AG04450 (cell line): ENCODE measurements around the gene PAX2. TPM values are rescaled to one million over a fixed set of nuclear protein-coding genes. Genes with fewer than 3 reads are reported as not detected.
A peak's percentile ranks its signal among the peaks of the same experiment; 100 is the strongest.

Source experiments
- CTCF ChIA-PET: fragments of 300-600, 350-600 bp; formaldehyde crosslinking; extraction: SDS; loops from one replicate; lab custom pipeline; 2022; ENCODE audit warnings: antibody characterized with exemption, inconsistent platforms; lab: Charles Lee
- POLR2A ChIA-PET: fragments of 350-600 bp; formaldehyde crosslinking; extraction: SDS; loops from one replicate; lab custom pipeline; 2021; ENCODE audit warnings: antibody characterized with exemption, inconsistent platforms; lab: Yijun Ruan, JAX
- DNase-seq: peaks from one replicate; pipeline ENCODE4 v3.0.0-alpha.2; 2011; ENCODE audit warnings: low read depth, low spot score
- H3K27ac ChIP-seq: one replicate; pipeline ENCODE4 v1.5.1; 2012; ENCODE audit warnings: low read depth, low read length, control low read depth
- H3K27me3 ChIP-seq: one replicate; pipeline ENCODE4 v1.6.0; 2012; ENCODE audit warnings: low read length; ENCODE audit not compliant: control insufficient read depth, insufficient read depth
- H3K4me3 ChIP-seq: 2 replicates; pipeline ENCODE4 v1.5.1; 2011; ENCODE audit warnings: mild to moderate bottlenecking, low read depth, low read length, control low read depth
- H3K9me3 ChIP-seq: 2 replicates; pipeline ENCODE4 v1.5.1; 2012; ENCODE audit warnings: low read length; ENCODE audit not compliant: control insufficient read depth, insufficient read depth
- polyA plus RNA-seq: library from polyadenylated mRNA; depleted of rRNA; stranded (reverse); fragments of >200 nt; gene quantifications from 2 replicates; pipeline ENCODE4 v1.2.3, GENCODE V29; 2011
- TF ChIP-seq, protein P1 (sequence below): IDR thresholded peaks from 2 replicates; pipeline ENCODE4 v1.5.1; 2011; ENCODE audit warnings: low read depth, low read length, control low read depth, inconsistent platforms

Gene PAX2
- polyA plus RNA-seq, 1 experiment = not detected

DNA sequence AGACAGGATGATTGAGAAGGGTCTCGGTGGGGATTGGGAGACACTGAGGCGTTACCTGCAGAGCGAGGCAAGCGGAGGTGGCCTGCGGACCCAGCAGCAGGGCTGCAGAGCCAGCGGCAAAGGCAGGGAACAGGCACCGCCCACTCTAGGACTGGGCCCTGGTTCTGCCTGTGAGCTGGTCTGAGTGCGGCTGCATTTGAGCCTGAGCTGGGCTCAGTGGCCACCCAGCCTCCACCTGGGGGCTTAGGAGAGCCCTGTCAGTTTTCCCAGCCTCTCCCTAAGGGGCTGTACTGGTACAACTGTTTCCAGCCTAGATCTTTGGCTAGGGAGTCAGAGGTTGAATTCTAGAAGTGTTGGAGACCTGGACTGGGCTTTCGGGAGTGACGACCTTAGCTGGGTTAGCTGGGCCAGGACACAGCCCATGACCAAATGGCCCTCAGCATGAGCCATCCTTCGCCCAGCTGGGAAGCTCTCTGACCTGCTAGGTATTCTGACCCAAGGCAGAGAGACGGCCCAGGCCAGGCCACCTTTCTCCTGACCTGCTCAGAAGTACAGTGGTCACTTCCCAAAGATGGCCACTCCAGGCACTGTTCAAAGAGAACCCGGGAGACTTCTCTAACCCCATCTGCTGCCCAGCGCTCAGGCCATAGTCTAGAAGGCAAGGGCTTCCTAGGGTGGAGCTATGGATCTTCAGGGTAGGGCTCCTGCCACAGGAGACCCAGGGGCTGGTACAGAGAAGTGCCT, 64.9 kb downstream of the PAX2 start:
- CTCF ChIA-PET = no interaction called here
- Histone ChIP-seq H3K9me3 (no peaks in the 10 kb centered on the region), H3K4me3 (no peak overlapping the region), H3K27me3 (peaks cover 35% of the 10 kb centered on the region), H3K27ac (no peak overlapping the region)
- POLR2A ChIA-PET = no interaction called here
- TF ChIP-seq, protein P1, sequence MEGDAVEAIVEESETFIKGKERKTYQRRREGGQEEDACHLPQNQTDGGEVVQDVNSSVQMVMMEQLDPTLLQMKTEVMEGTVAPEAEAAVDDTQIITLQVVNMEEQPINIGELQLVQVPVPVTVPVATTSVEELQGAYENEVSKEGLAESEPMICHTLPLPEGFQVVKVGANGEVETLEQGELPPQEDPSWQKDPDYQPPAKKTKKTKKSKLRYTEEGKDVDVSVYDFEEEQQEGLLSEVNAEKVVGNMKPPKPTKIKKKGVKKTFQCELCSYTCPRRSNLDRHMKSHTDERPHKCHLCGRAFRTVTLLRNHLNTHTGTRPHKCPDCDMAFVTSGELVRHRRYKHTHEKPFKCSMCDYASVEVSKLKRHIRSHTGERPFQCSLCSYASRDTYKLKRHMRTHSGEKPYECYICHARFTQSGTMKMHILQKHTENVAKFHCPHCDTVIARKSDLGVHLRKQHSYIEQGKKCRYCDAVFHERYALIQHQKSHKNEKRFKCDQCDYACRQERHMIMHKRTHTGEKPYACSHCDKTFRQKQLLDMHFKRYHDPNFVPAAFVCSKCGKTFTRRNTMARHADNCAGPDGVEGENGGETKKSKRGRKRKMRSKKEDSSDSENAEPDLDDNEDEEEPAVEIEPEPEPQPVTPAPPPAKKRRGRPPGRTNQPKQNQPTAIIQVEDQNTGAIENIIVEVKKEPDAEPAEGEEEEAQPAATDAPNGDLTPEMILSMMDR = no peak
- no peak for DNase-seq

DNA sequence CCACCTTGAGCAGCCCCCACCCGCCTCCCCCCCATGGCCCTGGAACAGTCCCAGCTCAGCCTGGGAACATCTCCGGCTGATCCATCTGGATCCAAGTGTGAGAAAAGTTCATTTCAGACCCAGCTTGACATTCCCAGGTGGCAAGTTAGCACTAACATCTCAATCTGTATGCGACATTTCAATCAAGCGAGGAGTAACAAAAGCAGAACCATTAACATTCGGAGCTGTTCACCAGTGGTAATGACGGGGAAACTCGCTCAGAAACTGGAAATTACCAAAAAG, 65.4 kb downstream of the PAX2 start:
- no peak overlapping the region for H3K4me3 ChIP-seq
- no peak overlapping the region for H3K27ac ChIP-seq
- H3K27me3 ChIP-seq = peaks cover 37% of the 10 kb centered on the region
- DNase-seq = no peak
- H3K9me3 ChIP-seq = no peaks in the 10 kb centered on the region
- CTCF ChIA-PET = no interaction called here
- TF ChIP-seq, protein P1 = no peak
- POLR2A ChIA-PET = no interaction called here

DNA sequence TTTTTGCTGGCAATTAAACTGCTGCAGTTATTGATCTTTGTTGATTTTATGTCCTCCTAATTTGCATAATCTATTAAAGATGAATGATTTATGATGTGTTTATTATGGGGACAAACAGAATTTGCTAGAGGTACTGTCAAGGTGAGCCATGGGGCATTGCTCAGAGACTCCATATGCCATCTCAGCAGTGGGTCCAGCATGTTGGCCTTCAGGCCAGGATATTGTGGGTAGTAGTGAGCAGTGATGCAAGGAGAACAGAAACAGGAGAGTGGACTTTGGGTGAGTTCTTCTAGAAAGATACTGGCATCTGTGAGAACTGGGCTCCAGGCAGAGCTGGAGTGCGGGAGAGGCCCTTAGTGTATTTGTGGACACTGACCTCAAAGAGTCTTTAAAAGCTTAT, 65.9 kb downstream of the PAX2 start:
- H3K9me3 ChIP-seq = no peaks in the 10 kb centered on the region
- POLR2A ChIA-PET = no interaction called here
- H3K4me3 ChIP-seq = no peak overlapping the region
- no peak overlapping the region for H3K27ac ChIP-seq
- CTCF ChIA-PET = no interaction called here
- DNase-seq = no peak
- H3K27me3 ChIP-seq = peaks cover 37% of the 10 kb centered on the region
- TF ChIP-seq, protein P1 = no peak

DNA sequence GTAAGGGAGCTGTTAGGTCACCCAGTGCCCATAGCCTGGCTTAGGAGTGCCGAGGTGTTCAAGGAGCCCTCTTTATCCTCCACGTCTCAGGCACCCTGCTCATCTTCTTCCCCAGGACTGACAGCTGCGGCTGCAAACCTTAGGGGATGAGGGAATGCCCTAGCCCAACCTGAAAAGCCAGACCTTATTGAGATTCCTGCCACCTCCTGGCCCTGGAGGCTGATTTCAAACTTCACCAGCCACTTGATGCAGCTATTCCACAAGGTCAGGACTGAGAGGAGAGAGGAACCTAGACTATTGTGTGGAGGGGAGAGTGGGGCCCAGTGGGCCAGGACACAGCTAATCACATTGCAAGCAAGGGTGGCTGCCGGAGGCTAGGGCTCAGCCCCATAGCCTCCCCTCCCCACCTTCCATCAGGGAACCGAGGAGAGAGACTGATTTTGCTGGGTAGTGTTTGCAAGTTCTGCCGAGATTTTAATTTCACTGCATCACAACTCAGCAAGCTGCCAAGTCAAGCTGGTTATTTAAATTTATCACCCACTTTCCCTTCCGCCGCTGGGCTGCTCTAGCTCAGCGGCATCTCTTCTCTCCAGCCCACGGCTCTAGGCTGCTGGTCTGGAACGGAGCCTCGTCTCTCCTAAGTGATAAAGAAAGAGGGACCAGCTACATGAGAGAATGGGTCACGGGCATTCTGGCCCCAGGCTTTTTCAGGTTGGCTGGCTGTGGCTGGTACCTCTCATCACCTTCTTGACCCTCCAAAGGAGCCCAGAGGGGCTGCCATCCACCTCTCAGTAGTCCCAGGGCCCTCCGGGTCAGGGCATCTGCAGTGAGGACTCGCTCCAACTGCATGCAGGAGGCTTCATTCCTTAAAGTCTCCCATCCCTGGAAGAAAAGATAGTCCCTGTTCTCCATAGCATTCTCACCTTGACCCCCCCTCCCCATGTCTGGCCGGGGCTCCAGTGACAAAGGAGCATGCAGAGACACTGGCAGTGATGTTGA, 66.7 kb downstream of the PAX2 start:
- DNase-seq = no peak
- TF ChIP-seq, protein P1 = no peak
- ChIA-PET POLR2A (no interaction called here), CTCF (no interaction called here)
- H3K27me3 ChIP-seq = peaks cover 42% of the 10 kb centered on the region
- no peak overlapping the region for H3K27ac ChIP-seq
- no peak overlapping the region for H3K4me3 ChIP-seq
- no peaks in the 10 kb centered on the region for H3K9me3 ChIP-seq

DNA sequence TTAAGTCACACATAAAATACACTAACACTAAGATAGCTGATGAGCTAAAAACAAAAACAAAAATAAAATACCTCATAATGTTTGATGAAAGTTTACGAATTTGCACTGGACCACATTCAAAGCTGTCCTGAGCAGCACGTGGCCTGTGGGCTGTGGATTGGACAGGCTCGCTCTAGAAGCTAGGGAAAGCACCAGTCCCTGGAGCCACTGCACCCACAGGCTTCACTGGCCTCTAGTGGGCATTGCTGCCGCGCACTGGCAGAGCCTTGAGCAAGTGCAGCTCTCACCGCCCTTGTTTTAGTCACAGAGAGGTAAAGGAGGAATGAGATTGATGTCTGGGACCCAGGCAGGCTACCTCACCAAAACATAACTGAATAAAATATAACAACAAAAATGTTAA, 67.6 kb downstream of the PAX2 start:
- no peak for DNase-seq
- CTCF ChIA-PET = no interaction called here
- peaks cover 50% of the 10 kb centered on the region for H3K27me3 ChIP-seq

More for the DNA sequence above, 67.6 kb downstream of the PAX2 start:
- Histone ChIP-seq H3K4me3 (no peak overlapping the region), H3K27ac (no peak overlapping the region), H3K9me3 (no peaks in the 10 kb centered on the region)
- POLR2A ChIA-PET = no interaction called here
- TF ChIP-seq, protein P1 = peak; percentile 6; the same call in 1 of the 2 replicates
